Osteoblast (primary cell): Measurements from ENCODE around the gene ALAD. TPM values are rescaled to one million over a fixed set of nuclear protein-coding genes. Genes with fewer than 3 reads are reported as not detected.

Experiments
- total RNA-seq: library from RNA; depleted of rRNA; stranded (reverse); fragments of >200 nt; gene quantifications from 2 replicates; pipeline ENCODE4 v1.2.3, GENCODE V29; 2012

ALAD gene
- total RNA-seq, 1 donor: 26.8 TPM

Other genes starting within 250 kb of the ALAD start
- gene FKBP15, start 180.0 kb downstream of the ALAD start, total RNA-seq: 29.8 and 31.8 TPM in 2 replicates
- 45.2 and 53.0 TPM in 2 replicates for gene SLC31A1, start 179.7 kb downstream of the ALAD start, total RNA-seq
- gene CDC26, start 125.7 kb downstream of the ALAD start, total RNA-seq: 20.9 and 27.9 TPM in 2 replicates
- gene PRPF4, start 125.6 kb downstream of the ALAD start, total RNA-seq: 18.1 and 21.8 TPM in 2 replicates
- gene RNF183, start 97.9 kb downstream of the ALAD start, total RNA-seq: not detected in 2 replicates
- 1.4 and 2.4 TPM in 2 replicates for gene WDR31, start 61.0 kb downstream of the ALAD start, total RNA-seq
- gene BSPRY, start 51.7 kb downstream of the ALAD start, total RNA-seq: not detected in 2 replicates
- 7.2 and 15.6 TPM in 2 replicates for gene HDHD3, start 24.3 kb downstream of the ALAD start, total RNA-seq
- gene POLE3, start 9.4 kb upstream of the ALAD start, total RNA-seq: 30.8 and 34.5 TPM in 2 replicates
- gene C9orf43, start 9.5 kb upstream of the ALAD start, total RNA-seq: 0.36 and 0.88 TPM in 2 replicates
- gene RGS3, start 62.4 kb upstream of the ALAD start, total RNA-seq: 77.4 and 99.3 TPM in 2 replicates